Measurements from ENCODE around the gene FGD5.
"Not testable (repeated sequence)": the region's sequence is repeated elsewhere in the genome, so short reads cannot be mapped to it uniquely, and the experiment has no call there.

Gene FGD5

GRCh38 chr3:14903501-14903900 lies 84.7 kb downstream of the FGD5 start:
- DNase-seq (ENCODE audit: low read depth, low spot score) = not testable (repeated sequence)

GRCh38 chr3:14905055-14905657 lies 86.4 kb downstream of the FGD5 start:
- DNase-seq (ENCODE audit: low read depth, low spot score) = no peak

GRCh38 chr3:14906355-14906971 lies 87.7 kb downstream of the FGD5 start:
- DNase-seq (ENCODE audit: low read depth, low spot score) = no peak

GRCh38 chr3:14907043-14907966 lies 88.5 kb downstream of the FGD5 start:
- DNase-seq (ENCODE audit: low read depth, low spot score) = no peak

- DNase-seq (ENCODE audit: low read depth, low spot score) = no peak
These were observed 90.5 kb downstream of the FGD5 start for GRCh38 chr3:14909250-14909649.

- no peak for DNase-seq (ENCODE audit: low read depth, low spot score)
These were observed 92.9 kb downstream of the FGD5 start for GRCh38 chr3:14911651-14912050.

GRCh38 chr3:14913071-14913925 lies 94.5 kb downstream of the FGD5 start:
- DNase-seq (ENCODE audit: low read depth, low spot score) = no peak

GRCh38 chr3:14913926-14914778 lies 95.4 kb downstream of the FGD5 start:
- no peak for DNase-seq (ENCODE audit: low read depth, low spot score)

GRCh38 chr3:14914779-14915117 lies 96.0 kb downstream of the FGD5 start:
- no peak for DNase-seq (ENCODE audit: low read depth, low spot score)

- DNase-seq (ENCODE audit: low read depth, low spot score) = no peak
These were observed 97.0 kb downstream of the FGD5 start for GRCh38 chr3:14915636-14916222.

GRCh38 chr3:14918356-14918860 lies 99.6 kb downstream of the FGD5 start:
- no peak for DNase-seq (ENCODE audit: low read depth, low spot score)

- DNase-seq (ENCODE audit: low read depth, low spot score) = no peak
These were observed 101.8 kb downstream of the FGD5 start for GRCh38 chr3:14920536-14920935.

- DNase-seq (ENCODE audit: low read depth, low spot score) = peak; percentile 53
These were observed 102.4 kb downstream of the FGD5 start for GRCh38 chr3:14921034-14921616.

- DNase-seq (ENCODE audit: low read depth, low spot score) = no peak
These were observed 103.3 kb downstream of the FGD5 start for GRCh38 chr3:14921811-14922705.

- DNase-seq (ENCODE audit: low read depth, low spot score) = no peak
These were observed 104.1 kb downstream of the FGD5 start for GRCh38 chr3:14922863-14923262.

- no peak for DNase-seq (ENCODE audit: low read depth, low spot score)
These were observed 104.7 kb downstream of the FGD5 start for GRCh38 chr3:14923476-14923875.

GRCh38 chr3:14925729-14926591 lies 107.2 kb downstream of the FGD5 start:
- no peak for DNase-seq (ENCODE audit: low read depth, low spot score)

- DNase-seq (ENCODE audit: low read depth, low spot score) = no peak
These were observed 107.8 kb downstream of the FGD5 start for GRCh38 chr3:14926592-14926991.
